ENCODE data around the gene POU2F1.

POU2F1 gene

GRCh38 chr1:167216809-167217208, 3.9 kb upstream of the POU2F1 start:
- DNase-seq (ENCODE audit: extremely low spot score): no peak
- POLR2A ChIA-PET: no interaction called here
- no peak for TF ChIP-seq BHLHE40 (IDR thresholded peaks at IDR 0.05; ENCODE audit: borderline replicate concordance)
- no peak for TF ChIP-seq HDGF (IDR thresholded peaks at IDR 0.05; ENCODE audit: borderline replicate concordance)
- TF ChIP-seq ARNT (IDR thresholded peaks at IDR 0.05): no peak
- TF ChIP-seq ELF4 (IDR thresholded peaks at IDR 0.05): no peak
- CTCF ChIA-PET: no interaction called here

GRCh38 chr1:167219194-167219593, 1.5 kb upstream of the POU2F1 start:
- CTCF ChIA-PET: interaction anchor here (0.8 to 2.7 kb wide), 5 partner anchors 8 to 152 kb away, joined by 4 to 9 read pairs (median 6); no protein-coding TSS in a partner anchor
- DNase-seq (ENCODE audit: extremely low spot score): no peak
- POLR2A ChIA-PET: interaction anchor here (0.7 to 2.7 kb wide), 13 partner anchors 9 to 221 kb away, joined by 3 to 25 read pairs (median 7); no protein-coding TSS in a partner anchor
- TF ChIP-seq FOXA1 (IDR thresholded peaks at IDR 0.05) (no peak), FOXM1 (IDR thresholded peaks at IDR 0.05; ENCODE audit: borderline replicate concordance) (no peak), BHLHE40 (IDR thresholded peaks at IDR 0.05; ENCODE audit: borderline replicate concordance) (no peak), PKNOX1 (IDR thresholded peaks at IDR 0.05) (no peak), LEF1 (IDR thresholded peaks at IDR 0.05; ENCODE audit: borderline replicate concordance) (no peak), NFRKB (IDR thresholded peaks at IDR 0.05) (no peak), SUZ12 (IDR thresholded peaks at IDR 0.05) (no peak), ELF4 (IDR thresholded peaks at IDR 0.05) (no peak), L3MBTL2 (conservative IDR thresholded peaks at IDR 0.05) (no peak)

GRCh38 chr1:167219646-167220536, 795 bp upstream of the POU2F1 start:
- peak; percentile 76 for DNase-seq (ENCODE audit: extremely low spot score)
- CTCF ChIA-PET: interaction anchor here (0.6 to 2.7 kb wide), 10 partner anchors 8 to 163 kb away, joined by 3 to 9 read pairs (median 4); no protein-coding TSS in a partner anchor
- POLR2A ChIA-PET: interaction anchor here (0.5 to 2.7 kb wide), 58 partner anchors 9 to 717 kb away, joined by 3 to 31 read pairs (median 4); partner anchors contain the start of genes DCAF6, MPC2, POGK and STYXL2
- TF ChIP-seq SP1 (IDR thresholded peaks at IDR 0.05): no peak
- no peak for TF ChIP-seq HDGF (IDR thresholded peaks at IDR 0.05; ENCODE audit: borderline replicate concordance)
- TF ChIP-seq ARNT (IDR thresholded peaks at IDR 0.05): no peak
- 0 out of 2 replicates have a peak, but pooled peaks have one; percentile 14 for TF ChIP-seq PKNOX1 (IDR thresholded peaks at IDR 0.05)
- TF ChIP-seq L3MBTL2 (conservative IDR thresholded peaks at IDR 0.05): peak; percentile 98
- TF ChIP-seq ELF4 (IDR thresholded peaks at IDR 0.05): peak; percentile 40; the same call in 1 of the 2 replicates

- CTCF ChIA-PET: interaction anchor here (1.7 kb wide), 1 partner anchor 11 kb away, joined by 8 read pairs; no protein-coding TSS in a partner anchor
- POLR2A ChIA-PET: interaction anchor here (0.7 to 2.7 kb wide), 16 partner anchors 11 to 467 kb away, joined by 3 to 31 read pairs (median 6); no protein-coding TSS in a partner anchor
- no peak for DNase-seq (ENCODE audit: extremely low spot score)
- TF ChIP-seq NFRKB (IDR thresholded peaks at IDR 0.05) (no peak), FOXK2 (IDR thresholded peaks at IDR 0.05) (no peak), HDGF (IDR thresholded peaks at IDR 0.05; ENCODE audit: borderline replicate concordance) (no peak), ELF4 (IDR thresholded peaks at IDR 0.05) (no peak), FOXA1 (IDR thresholded peaks at IDR 0.05) (no peak), SUZ12 (IDR thresholded peaks at IDR 0.05) (no peak), ZNF384 (IDR thresholded peaks at IDR 0.05) (no peak), BHLHE40 (IDR thresholded peaks at IDR 0.05; ENCODE audit: borderline replicate concordance) (no peak), L3MBTL2 (conservative IDR thresholded peaks at IDR 0.05) (no peak), LEF1 (IDR thresholded peaks at IDR 0.05; ENCODE audit: borderline replicate concordance) (no peak), PKNOX1 (IDR thresholded peaks at IDR 0.05) (no peak), CTBP1 (IDR thresholded peaks at IDR 0.05; ENCODE audit: borderline replicate concordance) (no peak), FOXM1 (IDR thresholded peaks at IDR 0.05; ENCODE audit: borderline replicate concordance) (no peak), TARDBP (IDR thresholded peaks at IDR 0.05) (no peak), ARNT (IDR thresholded peaks at IDR 0.05) (no peak)
These were observed 546 bp downstream of the POU2F1 start for GRCh38 chr1:167221126-167221737.

- POLR2A ChIA-PET: interaction anchor here (0.7 to 2.2 kb wide), 5 partner anchors 36 to 346 kb away, joined by 3 to 31 read pairs (median 3); partner anchors contain the start of gene TADA1
- TF ChIP-seq TARDBP (IDR thresholded peaks at IDR 0.05): no peak
- peak; percentile 94 for TF ChIP-seq FOXK2 (IDR thresholded peaks at IDR 0.05)
- TF ChIP-seq ZNF384 (IDR thresholded peaks at IDR 0.05): peak; percentile 85
- TF ChIP-seq SUZ12 (IDR thresholded peaks at IDR 0.05): no peak
- TF ChIP-seq PKNOX1 (IDR thresholded peaks at IDR 0.05): no peak
- TF ChIP-seq SP1 (IDR thresholded peaks at IDR 0.05): no peak
- TF ChIP-seq BHLHE40 (IDR thresholded peaks at IDR 0.05; ENCODE audit: borderline replicate concordance): no peak
- peak; percentile 31 for DNase-seq (ENCODE audit: extremely low spot score)
- CTCF ChIA-PET: interaction anchor here (0.6 to 0.9 kb wide), 2 partner anchors 88 to 155 kb away, joined by 3 read pairs; no protein-coding TSS in a partner anchor
These were observed 1.3 kb downstream of the POU2F1 start for GRCh38 chr1:167221738-167222610.

Data from HEK293T (cell line).